ENCODE results near the gene TSFM. TPM values are rescaled to one million over a fixed set of nuclear protein-coding genes. Genes with fewer than 3 reads are reported as not detected.

The TSFM gene
- total and polyA plus RNA-seq, 9 of the 15 experiments (the other 6 are each of a cell fraction or from before 2014, with no cell fraction given), result 44.6 to 198 (median 60.2) TPM

DNA sequence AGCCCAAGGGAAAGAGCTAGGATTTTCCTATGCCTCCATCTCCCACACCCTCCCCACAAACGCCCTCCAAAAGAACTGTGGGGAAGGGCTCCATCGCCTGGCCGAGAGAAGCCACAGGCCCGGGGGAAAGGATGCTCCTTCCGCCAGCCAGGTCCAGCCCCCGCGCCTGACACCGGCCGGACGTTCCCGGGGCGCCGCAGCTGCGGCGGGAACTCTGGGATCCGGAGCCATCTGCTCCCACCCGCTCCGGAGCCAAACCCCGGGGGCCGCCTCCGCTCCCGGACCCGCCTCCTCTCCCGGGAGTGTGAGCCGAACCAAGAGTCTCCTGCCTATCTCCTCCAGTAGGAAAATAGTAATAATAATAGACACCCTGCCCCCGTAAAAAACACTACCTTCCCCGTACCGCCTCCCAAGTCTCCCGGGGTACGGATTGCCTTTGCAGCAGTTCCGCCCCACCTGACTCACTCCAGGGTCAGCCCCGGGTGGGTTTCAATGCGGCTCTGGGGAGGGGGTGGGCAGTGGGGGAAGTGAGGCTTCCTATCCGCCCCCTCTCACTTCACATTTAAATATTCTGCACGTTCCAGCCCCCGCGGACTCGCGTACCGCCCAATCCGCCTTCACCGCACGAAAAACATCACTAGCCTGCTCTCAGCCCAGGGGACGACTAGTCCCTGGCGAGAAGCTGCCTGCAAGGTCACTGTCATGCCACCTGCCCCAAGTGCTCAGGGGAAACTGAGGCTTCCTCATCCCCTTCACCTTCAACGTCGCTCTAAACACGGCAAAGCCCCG is 46.4 kb upstream of the TSFM start (continued):
- TF ChIP-seq, protein P1, sequence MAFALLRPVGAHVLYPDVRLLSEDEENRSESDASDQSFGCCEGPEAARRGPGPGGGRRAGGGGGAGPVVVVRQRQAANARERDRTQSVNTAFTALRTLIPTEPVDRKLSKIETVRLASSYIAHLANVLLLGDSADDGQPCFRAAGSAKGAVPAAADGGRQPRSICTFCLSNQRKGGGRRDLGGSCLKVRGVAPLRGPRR (CRISPR knock-in tag; IDR thresholded peaks at IDR 0.05), result no peak
- TF ChIP-seq, protein P2, sequence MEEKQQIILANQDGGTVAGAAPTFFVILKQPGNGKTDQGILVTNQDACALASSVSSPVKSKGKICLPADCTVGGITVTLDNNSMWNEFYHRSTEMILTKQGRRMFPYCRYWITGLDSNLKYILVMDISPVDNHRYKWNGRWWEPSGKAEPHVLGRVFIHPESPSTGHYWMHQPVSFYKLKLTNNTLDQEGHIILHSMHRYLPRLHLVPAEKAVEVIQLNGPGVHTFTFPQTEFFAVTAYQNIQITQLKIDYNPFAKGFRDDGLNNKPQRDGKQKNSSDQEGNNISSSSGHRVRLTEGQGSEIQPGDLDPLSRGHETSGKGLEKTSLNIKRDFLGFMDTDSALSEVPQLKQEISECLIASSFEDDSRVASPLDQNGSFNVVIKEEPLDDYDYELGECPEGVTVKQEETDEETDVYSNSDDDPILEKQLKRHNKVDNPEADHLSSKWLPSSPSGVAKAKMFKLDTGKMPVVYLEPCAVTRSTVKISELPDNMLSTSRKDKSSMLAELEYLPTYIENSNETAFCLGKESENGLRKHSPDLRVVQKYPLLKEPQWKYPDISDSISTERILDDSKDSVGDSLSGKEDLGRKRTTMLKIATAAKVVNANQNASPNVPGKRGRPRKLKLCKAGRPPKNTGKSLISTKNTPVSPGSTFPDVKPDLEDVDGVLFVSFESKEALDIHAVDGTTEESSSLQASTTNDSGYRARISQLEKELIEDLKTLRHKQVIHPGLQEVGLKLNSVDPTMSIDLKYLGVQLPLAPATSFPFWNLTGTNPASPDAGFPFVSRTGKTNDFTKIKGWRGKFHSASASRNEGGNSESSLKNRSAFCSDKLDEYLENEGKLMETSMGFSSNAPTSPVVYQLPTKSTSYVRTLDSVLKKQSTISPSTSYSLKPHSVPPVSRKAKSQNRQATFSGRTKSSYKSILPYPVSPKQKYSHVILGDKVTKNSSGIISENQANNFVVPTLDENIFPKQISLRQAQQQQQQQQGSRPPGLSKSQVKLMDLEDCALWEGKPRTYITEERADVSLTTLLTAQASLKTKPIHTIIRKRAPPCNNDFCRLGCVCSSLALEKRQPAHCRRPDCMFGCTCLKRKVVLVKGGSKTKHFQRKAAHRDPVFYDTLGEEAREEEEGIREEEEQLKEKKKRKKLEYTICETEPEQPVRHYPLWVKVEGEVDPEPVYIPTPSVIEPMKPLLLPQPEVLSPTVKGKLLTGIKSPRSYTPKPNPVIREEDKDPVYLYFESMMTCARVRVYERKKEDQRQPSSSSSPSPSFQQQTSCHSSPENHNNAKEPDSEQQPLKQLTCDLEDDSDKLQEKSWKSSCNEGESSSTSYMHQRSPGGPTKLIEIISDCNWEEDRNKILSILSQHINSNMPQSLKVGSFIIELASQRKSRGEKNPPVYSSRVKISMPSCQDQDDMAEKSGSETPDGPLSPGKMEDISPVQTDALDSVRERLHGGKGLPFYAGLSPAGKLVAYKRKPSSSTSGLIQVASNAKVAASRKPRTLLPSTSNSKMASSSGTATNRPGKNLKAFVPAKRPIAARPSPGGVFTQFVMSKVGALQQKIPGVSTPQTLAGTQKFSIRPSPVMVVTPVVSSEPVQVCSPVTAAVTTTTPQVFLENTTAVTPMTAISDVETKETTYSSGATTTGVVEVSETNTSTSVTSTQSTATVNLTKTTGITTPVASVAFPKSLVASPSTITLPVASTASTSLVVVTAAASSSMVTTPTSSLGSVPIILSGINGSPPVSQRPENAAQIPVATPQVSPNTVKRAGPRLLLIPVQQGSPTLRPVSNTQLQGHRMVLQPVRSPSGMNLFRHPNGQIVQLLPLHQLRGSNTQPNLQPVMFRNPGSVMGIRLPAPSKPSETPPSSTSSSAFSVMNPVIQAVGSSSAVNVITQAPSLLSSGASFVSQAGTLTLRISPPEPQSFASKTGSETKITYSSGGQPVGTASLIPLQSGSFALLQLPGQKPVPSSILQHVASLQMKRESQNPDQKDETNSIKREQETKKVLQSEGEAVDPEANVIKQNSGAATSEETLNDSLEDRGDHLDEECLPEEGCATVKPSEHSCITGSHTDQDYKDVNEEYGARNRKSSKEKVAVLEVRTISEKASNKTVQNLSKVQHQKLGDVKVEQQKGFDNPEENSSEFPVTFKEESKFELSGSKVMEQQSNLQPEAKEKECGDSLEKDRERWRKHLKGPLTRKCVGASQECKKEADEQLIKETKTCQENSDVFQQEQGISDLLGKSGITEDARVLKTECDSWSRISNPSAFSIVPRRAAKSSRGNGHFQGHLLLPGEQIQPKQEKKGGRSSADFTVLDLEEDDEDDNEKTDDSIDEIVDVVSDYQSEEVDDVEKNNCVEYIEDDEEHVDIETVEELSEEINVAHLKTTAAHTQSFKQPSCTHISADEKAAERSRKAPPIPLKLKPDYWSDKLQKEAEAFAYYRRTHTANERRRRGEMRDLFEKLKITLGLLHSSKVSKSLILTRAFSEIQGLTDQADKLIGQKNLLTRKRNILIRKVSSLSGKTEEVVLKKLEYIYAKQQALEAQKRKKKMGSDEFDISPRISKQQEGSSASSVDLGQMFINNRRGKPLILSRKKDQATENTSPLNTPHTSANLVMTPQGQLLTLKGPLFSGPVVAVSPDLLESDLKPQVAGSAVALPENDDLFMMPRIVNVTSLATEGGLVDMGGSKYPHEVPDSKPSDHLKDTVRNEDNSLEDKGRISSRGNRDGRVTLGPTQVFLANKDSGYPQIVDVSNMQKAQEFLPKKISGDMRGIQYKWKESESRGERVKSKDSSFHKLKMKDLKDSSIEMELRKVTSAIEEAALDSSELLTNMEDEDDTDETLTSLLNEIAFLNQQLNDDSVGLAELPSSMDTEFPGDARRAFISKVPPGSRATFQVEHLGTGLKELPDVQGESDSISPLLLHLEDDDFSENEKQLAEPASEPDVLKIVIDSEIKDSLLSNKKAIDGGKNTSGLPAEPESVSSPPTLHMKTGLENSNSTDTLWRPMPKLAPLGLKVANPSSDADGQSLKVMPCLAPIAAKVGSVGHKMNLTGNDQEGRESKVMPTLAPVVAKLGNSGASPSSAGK (IDR thresholded peaks at IDR 0.05), result no peak
- TF ChIP-seq ZBTB8A (IDR thresholded peaks at IDR 0.05; ENCODE audit: partially characterized antibody) (no peak), ZC3H8 (IDR thresholded peaks at IDR 0.05) (no peak), RCOR1 (IDR thresholded peaks at IDR 0.05; ENCODE audit: borderline replicate concordance in 1 of 2, low read depth in 2 of 2, low read length in 2 of 2) (peak in 1 of 2 experiments; percentile 94; a peak in 2 of 4 replicates), ZNF217 (CRISPR knock-in tag; IDR thresholded peaks at IDR 0.05) (no peak), BMI1 (IDR thresholded peaks at IDR 0.05; ENCODE audit: low read length) (no peak)
- TF ChIP-seq, protein P3, sequence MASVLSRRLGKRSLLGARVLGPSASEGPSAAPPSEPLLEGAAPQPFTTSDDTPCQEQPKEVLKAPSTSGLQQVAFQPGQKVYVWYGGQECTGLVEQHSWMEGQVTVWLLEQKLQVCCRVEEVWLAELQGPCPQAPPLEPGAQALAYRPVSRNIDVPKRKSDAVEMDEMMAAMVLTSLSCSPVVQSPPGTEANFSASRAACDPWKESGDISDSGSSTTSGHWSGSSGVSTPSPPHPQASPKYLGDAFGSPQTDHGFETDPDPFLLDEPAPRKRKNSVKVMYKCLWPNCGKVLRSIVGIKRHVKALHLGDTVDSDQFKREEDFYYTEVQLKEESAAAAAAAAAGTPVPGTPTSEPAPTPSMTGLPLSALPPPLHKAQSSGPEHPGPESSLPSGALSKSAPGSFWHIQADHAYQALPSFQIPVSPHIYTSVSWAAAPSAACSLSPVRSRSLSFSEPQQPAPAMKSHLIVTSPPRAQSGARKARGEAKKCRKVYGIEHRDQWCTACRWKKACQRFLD (CRISPR knock-in tag; IDR thresholded peaks at IDR 0.05), result peak; percentile 49; the same call in 1 of the 2 replicates
- TF ChIP-seq, protein P4, sequence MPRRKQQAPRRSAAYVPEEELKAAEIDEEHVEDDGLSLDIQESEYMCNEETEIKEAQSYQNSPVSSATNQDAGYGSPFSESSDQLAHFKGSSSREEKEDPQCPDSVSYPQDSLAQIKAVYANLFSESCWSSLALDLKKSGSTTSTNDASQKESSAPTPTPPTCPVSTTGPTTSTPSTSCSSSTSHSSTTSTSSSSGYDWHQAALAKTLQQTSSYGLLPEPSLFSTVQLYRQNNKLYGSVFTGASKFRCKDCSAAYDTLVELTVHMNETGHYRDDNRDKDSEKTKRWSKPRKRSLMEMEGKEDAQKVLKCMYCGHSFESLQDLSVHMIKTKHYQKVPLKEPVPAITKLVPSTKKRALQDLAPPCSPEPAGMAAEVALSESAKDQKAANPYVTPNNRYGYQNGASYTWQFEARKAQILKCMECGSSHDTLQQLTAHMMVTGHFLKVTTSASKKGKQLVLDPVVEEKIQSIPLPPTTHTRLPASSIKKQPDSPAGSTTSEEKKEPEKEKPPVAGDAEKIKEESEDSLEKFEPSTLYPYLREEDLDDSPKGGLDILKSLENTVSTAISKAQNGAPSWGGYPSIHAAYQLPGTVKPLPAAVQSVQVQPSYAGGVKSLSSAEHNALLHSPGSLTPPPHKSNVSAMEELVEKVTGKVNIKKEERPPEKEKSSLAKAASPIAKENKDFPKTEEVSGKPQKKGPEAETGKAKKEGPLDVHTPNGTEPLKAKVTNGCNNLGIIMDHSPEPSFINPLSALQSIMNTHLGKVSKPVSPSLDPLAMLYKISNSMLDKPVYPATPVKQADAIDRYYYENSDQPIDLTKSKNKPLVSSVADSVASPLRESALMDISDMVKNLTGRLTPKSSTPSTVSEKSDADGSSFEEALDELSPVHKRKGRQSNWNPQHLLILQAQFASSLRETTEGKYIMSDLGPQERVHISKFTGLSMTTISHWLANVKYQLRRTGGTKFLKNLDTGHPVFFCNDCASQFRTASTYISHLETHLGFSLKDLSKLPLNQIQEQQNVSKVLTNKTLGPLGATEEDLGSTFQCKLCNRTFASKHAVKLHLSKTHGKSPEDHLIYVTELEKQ (CRISPR knock-in tag; IDR thresholded peaks at IDR 0.05), result no peak

Measured in K562 (cell line).